ENCODE data around the gene FSTL4.

DNA sequence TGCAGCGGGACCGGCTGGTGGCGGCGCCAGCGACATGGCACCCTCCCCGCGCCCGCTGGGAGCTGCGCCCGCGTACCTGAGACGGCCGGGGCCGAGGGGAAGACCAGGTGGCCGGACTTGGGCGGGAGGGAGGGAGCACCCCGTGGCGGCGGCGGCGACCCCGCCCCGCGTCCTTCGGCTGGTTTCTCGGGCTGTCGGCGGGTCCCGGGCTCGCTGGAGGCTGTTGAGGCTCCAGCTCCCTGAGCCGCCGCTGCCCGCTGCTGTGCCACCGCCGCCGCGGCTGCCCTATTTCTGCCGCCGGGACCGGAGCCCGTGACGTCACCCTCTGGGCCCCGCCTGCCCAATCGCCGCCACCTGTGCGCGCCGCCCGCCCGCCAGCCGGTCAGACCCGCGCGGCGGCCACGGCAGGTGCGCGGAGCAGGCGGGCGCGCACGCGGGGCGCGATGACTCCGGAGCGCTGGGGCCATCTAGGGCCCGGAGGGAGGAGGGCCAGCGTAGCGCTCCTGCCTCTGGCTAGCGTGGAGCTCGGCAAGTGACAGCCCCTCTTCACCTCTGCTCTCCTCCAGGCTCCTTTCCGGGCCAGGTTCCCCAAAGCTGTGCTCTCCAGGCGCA lies at the start of gene FSTL4:
- TF ChIP-seq, protein P1, sequence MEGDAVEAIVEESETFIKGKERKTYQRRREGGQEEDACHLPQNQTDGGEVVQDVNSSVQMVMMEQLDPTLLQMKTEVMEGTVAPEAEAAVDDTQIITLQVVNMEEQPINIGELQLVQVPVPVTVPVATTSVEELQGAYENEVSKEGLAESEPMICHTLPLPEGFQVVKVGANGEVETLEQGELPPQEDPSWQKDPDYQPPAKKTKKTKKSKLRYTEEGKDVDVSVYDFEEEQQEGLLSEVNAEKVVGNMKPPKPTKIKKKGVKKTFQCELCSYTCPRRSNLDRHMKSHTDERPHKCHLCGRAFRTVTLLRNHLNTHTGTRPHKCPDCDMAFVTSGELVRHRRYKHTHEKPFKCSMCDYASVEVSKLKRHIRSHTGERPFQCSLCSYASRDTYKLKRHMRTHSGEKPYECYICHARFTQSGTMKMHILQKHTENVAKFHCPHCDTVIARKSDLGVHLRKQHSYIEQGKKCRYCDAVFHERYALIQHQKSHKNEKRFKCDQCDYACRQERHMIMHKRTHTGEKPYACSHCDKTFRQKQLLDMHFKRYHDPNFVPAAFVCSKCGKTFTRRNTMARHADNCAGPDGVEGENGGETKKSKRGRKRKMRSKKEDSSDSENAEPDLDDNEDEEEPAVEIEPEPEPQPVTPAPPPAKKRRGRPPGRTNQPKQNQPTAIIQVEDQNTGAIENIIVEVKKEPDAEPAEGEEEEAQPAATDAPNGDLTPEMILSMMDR (IDR thresholded peaks at IDR 0.05; ENCODE audit: low read length): no peak
- TF ChIP-seq EZH2 (IDR thresholded peaks at IDR 0.05; ENCODE audit: borderline replicate concordance, low read length): no peak
